HG03378 (cell line): Measurements from ENCODE around the gene FN1.

ENCODE experiments used
- ATAC-seq: cut with Tn5 transposase; IDR thresholded peaks from one replicate; pipeline ENCODE4 v1.9.1; 2021; ENCODE audit warnings: mild to moderate bottlenecking, moderate library complexity; ENCODE audit not compliant: unreplicated experiment

The FN1 gene

DNA sequence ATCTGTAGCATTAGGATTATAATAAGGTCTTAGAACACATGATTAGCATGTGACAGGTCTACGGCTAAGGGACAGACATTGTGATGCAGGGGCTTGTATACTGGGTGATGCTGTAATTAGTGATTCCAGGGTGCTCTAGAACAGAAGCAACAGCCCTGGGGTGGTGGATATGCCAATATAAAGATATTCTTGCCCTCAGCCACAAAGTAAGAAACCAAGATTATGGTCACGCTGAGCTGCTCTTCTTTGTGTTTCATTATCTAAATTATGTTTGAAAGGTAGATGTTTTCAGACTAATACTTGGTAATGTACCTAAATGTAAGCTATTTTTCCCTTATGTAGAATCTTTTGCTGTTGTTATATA, 45.3 kb downstream of the FN1 start:
- no peak for ATAC-seq

DNA sequence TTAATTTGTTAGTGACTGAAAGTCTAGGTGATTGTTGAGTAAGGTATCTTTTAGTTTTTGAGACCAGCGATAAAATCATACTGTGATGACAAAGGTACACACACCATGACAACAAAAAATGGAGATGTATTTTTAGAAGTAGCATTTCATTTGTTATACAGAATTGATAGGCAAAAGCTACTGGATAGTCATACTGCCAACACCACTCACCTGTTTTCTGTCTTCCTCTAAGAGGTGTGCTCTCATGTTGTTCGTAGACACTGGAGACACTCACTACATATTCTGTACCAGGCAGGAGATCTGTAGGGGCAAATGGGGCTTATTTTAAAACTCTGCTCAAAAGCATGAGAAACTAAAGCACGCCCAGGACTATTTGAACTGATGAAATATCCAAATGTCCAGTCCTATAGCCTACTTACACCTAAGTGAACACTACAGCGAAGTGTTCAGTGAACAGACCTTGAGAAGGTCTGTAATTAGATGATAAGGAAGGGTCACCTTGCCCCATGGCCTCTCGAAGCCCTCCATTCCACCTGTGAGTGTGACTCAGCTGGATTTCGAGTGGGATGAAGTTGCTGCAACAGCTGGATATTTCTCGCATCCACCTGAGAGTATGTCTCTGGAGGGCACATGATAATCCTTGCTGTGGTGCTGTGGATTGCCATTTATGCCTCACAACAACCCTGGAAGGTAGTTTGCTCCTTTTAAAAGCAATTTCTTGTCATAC, 47.7 kb downstream of the FN1 start:
- no peak for ATAC-seq

DNA sequence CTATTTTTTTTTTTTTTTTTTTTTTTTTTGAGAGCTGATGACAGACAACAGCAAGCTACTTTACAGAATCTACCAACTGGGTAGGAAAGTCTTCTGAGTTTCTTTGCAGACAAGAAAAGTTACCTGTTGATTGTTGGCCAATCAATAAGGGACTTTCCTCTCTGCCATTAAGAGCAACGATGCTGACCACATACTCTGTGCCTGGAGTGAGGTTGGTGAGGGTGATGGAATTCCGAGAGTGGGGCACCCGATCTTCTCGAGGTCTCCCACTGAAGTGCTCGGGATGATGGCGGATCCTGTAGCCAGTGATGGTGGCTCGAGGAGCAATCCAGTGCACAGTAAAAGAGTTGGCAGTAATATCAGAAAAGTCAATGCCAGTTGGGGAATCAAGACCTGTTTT, 49.3 kb downstream of the FN1 start:
- no peak for ATAC-seq

DNA sequence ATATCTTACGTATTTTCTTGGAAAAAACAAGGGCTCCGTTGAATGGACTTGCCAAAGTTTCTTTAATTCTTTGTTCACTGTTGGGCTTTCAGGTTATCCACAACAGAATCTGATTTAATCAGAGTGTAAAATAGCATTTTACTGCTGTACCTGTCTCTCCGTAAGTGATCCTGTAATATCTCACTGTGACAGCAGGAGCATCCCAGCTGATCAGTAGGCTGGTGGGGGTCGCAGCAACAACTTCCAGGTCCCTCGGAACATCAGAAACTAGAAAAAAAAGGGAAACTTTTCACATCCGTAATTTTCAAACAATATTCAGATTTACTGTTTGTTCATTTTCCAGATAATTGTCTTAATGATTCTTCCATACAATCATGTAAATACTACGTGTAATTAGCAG, 51.2 kb downstream of the FN1 start:
- ATAC-seq, result no peak

DNA sequence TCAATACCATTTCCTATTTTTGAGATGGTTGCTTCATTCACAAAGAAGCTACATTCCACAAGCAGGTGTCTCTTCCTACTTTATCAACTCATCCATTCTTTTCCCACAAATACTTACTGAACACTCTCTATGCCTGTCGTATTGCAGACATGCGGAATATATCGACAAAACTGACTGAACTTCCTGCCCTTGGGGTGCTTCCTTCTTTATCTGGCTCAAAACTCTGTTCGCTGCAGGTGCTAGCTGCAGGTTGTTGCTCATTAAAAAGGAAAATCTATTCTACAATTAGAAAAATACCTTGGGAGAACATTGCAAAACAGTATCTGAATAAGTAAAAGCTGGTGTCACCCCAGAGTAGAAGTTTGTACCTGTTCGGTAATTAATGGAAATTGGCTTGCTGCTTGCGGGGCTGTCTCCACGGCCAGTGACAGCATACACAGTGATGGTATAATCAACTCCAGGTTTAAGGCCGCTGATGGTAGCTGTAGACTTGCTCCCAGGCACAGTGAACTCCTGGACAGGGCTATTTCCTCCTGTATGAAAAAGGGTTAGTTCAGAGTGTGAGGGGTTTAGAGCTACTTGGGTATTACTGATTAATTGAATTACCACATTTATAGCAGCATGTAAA, 52.1 kb downstream of the FN1 start:
- ATAC-seq, result no peak

DNA sequence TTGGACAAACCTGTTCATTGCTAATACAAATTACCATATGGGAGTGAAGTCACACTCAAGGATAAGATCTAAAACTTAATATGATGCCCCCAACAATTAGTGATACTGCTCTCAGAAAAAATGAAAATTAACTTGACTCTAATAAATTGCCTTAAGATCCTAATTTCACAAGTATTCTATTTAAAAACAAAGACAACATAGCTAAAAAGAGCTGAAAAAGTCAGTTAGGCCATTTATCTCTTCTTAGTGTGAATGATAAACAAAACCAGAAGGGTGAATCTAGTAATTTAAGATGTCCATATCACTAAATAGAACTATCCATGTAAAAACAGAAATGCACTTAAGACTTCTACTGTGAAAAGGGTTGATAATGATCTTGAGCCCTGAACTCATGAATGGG, 53.4 kb downstream of the FN1 start:
- no peak for ATAC-seq

DNA sequence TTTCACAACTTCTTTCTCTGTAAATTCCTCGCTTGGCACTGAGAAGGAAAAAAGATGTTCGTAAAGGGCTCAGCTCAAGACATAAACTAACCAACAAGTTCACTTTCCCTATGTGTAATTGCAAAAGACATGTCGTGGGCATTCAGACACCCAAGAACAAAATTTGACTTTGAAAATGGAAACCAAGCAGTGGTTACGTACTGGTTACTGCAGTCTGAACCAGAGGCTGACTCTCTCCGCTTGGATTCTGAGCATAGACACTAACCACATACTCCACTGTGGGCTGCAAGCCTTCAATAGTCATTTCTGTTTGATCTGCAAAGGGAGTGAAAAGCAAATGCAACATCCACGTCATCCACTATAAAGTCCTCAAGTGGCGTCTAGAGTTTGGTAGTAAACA, 53.9 kb downstream of the FN1 start:
- ATAC-seq, result no peak

DNA sequence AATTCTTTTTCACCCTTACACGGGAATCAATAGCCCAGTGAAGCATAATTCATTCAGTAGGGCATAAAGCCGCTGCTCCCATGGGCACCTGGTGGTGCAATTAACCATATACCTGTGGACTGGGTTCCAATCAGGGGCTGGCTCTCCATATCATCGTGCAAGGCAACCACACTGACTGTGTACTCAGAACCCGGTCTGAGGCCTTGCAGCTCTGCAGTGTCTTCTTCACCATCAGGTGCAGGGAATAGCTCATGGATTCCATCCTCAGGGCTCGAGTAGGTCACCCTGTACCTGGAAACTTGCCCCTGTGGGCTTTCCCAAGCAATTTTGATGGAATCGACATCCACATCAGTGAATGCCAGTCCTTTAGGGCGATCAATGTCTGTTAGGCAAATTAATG, 55.2 kb downstream of the FN1 start:
- ATAC-seq, result no peak

DNA sequence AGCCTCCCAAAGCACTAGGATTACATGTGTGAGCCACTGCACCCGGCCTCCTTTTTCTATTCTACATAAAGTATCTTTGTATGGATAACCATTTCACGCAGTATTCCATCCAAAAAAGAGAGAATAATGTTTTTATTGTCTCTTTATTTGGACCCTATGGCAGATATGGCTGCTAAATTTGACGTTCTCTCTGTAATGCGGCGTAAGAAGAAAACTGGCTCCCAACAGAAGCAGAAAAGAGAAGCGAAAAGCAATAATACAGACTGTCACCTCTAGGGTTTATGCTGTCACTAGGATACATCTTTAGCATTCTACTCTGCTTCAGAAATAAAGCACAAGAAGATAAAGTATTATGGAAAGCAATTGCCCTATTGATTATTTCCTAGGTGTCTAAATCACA, 55.9 kb downstream of the FN1 start:
- ATAC-seq, result no peak

DNA sequence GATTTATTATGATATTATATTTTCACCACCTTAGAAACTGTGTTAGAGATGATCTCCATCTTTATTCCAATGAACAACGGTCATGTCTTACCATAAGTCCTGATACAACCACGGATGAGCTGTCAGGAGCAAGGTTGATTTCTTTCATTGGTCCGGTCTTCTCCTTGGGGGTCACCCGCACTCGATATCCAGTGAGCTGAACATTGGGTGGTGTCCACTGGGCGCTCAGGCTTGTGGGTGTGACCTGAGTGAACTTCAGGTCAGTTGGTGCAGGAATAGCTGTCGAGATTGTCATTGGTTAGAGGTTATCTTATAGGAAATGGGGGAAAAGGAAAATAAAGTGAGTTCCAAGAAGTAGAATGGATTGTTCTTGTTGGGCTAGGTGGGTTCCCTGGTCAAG, 56.8 kb downstream of the FN1 start:
- no peak for ATAC-seq

DNA sequence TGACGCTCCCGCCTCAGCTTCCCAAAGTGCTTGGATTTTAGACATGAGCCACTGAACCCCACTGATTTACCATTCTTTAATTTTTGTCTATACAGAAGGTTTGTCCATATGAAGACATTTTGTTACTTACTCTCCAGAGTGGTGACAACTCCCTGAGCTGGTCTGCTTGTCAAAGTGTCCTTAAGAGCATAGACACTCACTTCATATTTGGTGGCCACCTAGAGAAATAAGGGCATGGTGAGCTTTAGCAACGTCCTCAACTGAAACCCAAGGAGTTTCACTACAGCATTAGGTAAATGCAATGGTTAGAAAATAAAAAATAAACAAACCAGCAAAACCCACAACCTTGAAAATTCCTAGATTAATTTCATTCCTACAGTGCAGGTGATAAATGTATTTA, 57.8 kb downstream of the FN1 start:
- no peak for ATAC-seq

DNA sequence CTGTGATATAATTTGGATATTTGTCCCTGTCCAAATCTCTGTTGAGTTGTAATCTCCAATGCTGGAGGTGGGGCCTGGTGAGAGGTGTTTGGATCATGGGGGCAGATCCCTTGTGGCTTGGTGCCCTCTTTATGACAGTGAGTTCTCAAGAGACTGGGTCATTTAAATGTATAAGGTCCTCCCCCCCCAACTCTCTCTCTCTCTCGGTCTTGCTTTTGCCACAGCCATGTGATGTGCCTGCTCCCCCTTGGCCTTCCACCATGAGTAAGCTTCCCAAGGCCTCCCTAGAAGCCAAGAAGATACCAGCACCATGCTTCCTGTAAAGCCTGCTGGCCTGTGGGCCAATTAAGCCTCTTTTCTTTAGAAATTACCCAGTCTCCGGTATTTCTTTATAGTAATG, 58.6 kb downstream of the FN1 start:
- no peak for ATAC-seq

DNA sequence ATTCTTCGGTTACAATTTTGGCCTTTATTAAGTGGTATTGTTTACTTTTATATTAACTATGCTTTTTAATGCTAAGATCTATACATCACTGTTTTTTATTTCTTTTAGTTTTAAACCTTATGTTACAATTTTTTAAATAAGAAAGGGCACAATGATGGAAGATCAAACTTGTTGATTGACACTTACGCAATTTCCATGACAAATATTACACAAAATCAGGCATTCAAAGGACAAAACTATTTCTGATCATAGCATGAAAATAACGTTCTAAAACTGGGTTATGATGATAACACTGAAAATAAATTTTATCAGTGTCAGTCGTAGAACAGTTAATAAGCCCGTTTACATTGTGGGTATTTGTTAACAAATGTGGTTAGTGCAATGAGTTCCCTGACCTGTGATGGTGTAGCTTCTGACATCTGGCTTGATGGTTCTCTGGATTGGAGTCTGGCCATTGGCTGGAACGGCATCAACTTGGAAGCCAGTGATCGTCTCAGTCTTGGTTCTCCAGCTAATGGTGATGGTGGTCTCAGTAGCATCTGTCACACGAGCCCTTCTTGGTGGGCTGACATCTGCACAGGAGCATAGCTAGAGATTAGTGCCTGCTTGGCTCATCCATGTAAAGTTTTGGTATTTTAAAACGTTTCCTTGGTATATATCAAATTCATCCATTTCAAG, 59.6 kb downstream of the FN1 start:
- no peak for ATAC-seq

DNA sequence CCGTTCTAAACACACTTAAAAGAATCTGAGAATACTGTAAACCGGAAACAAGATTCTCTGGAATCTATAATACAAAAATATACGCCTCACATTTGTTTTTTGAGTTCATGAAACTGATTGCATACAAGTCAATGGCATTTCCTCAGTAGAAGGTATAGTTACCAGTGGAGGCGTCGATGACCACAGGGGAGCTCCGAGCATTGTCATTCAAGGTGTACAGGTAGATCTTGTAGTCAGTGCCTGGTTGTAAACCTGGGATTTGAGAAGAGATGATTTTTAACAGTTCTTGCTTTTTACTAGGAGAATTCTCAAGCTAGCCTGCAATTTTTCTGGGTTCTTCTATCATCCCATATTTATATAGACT, 60.4 kb downstream of the FN1 start:
- no peak for ATAC-seq

DNA sequence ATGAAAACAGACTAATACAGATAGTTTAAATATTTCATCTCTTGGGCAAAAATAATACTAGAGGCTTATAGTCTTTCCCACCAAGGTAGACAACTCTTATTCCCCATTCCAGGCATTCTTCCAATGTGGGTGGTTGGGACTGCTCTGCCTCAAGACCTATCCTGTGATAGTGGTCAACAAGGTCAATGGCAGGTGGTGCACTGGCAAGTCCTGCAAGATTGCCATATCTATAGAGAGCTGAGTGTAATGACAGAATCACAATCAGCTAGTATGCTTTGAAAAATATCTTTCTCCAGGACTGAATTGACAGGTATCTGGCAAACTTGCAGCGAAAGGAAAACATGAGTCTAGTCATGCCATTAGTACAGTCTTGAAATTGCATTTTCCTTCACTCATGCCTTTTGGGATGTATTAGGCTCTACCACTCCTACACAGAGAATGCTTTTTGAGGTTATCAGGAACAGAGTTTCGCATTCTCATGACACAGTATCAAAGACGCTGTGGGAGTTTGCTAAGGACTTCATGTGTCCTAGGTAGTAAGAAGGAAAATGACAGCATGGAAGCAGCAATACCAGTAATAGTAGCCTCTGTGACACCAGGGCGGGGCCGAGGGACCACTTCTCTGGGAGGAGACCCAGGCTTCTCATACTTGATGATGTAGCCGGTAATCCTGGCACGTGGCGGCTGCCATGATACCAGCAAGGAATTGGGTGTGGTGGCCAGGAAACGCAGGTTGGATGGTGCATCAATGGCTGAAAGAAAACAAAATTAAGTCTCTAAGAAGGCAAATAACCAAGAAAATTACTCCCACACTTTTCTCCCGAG, 61.0 kb downstream of the FN1 start:
- no peak for ATAC-seq

DNA sequence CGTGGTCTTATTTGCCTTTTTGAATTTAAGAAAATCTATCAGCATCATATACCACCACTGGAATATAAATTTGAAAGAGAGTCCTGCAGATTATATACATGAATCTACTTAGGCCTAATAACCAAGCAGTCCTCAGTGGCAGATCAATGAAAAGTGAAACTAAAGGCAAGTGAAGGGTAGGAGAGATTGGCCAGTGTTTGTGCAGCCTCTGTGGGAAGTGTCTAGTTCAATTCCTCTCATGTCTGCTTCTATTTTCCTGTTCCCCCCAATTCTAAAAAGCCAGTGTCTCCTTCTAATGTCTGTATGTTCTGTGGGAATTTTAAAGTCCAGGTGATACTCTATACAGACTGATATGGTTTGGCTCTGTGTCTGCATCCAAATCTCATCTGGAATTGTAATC, 61.9 kb downstream of the FN1 start:
- ATAC-seq, result no peak

DNA sequence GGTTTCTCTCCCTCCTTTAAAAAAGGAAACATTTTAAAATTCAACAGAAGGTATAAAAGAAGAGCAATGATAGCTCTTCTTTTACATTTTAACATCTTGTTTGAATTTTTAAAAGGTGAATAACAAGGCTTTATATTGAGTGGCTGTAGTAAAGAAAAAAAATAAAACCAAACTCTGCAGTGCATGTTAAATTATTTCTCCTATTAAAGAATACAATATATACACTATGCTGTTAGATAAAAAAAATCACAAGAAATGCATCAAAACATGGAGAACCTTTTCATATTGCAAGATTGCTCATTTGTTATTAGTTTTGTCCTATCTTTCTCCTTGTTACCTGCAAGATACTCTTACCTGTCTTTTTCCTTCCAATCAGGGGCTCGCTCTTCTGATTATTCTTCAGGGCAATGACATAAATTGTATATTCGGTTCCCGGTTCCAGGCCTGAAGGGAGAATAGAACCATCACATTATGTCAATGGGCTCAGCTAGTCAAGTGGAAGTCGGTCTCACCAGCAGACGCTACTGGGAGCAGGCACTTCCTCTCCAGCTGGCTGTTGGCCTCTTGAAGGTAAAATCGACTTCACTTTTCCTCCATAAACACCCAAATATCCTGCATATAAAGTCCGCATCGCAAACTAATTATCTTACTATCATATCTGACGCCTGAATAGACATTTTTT, 62.8 kb downstream of the FN1 start:
- ATAC-seq, result no peak

DNA sequence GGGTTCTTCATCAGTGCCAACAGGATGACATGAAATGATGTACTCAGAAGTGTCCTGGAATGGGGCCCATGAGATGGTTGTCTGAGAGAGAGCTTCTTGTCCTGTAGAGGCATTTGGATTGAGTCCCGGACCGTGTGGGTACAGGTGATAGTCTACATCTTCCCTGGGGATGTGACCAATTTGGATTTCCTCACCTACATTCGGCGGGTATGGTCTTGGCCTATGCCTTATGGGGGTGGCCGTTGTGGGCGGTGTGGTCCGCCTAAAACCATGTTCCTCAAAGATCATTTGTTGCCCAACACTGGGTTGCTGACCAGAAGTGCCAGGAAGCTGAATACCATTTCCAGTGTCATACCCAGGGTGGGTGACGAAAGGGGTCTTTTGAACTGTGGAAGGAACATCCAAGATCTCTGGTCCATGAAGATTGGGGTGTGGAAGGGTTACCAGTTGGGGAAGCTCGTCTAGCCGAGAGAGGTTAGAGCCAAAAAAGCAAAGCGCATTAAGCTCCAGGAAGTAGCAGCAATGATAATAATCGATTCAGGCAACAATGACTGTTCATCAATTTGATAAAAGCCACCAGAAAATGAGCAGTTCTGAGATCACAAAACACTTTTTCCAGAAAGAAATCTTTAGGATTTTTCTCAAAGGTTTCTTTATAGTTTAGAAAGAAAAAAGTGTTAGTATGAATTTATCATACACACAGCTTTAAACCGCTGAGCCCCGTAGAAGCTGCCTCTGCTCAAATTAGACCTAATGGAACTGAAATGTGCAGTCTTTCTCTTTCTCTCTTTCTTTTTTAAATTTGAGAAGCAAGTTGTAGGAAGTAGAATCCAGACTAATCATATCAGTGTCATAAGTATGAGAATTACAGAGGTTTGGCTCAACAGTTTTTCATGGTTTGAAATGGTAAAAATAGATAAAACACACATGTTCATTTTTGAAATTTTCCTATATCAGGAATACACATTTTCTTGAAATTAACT, 63.7 kb downstream of the FN1 start:
- no peak for ATAC-seq

DNA sequence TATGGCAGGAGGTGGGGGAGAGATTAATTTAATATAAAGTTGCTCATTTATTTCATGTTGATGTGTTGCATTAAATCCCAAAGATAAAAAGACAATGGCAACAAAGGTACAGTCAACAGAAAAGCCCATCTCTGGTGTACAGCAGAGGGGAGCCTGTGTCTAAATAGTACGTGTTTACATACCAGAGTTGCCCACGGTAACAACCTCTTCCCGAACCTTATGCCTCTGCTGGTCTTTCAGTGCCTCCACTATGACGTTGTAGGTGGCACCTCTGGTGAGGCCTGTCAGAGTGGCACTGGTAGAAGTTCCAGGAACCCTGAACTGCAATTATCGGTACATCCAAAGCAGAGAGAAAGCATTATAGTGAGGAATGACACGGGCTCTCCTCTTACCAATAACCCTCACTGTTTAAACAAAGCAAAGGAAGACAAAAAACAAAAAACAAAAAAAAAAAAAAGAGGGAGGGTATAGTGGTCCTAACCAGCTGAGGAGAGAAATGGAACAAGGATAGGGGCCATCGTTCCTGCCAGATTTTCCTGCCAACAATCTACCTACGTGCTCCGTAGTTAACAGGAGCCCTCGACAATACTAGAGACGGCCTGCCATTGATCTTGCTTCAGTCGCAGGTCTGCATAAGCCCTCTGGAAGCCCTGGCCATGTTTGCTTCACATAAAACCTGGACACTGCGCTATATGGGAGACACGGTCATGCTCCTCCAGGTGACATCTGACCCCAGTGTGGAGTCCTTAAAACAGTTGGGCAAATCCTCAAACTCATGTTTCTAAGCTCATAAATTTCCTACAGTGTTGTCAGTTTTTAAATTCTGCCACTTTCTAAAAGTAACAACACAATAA, 65.5 kb downstream of the FN1 start:
- no peak for ATAC-seq
